Stimulated activated naive CD4-positive, alpha-beta T cell (primary cell): Measurements from ENCODE around the gene TAB2.

Source experiments
- DNase-seq, 6 experiments: peaks; one replicate each; lab custom pipeline; 2025; lab: John Stamatoyannopoulos, UW

Gene TAB2

GRCh38 chr6:149317644-149318571, at the start of gene TAB2:
Gene TAB2 (plus strand): TSS chr6:149317712. CDS start chr6:149369998, 52,286 bp downstream.
- DNase-seq, result peak; percentile 59 to 73 (median 66)

GRCh38 chr6:149268146-149268545, 49.4 kb upstream of the TAB2 start:
- DNase-seq, result no peak

- no peak for DNase-seq
Measured at GRCh38 chr6:149268768-149269167, 48.7 kb upstream of the TAB2 start.

GRCh38 chr6:149270616-149271015, 46.9 kb upstream of the TAB2 start:
- DNase-seq, result no peak

- peak in 3 of 6 experiments; percentile 7 to 35 (median 14) for DNase-seq
Measured at GRCh38 chr6:149271348-149272340, 45.9 kb upstream of the TAB2 start.

GRCh38 chr6:149273318-149273717, 44.2 kb upstream of the TAB2 start:
- DNase-seq, result no peak

GRCh38 chr6:149275621-149276020, 41.9 kb upstream of the TAB2 start:
- DNase-seq, result no peak

GRCh38 chr6:149277621-149278020, 39.9 kb upstream of the TAB2 start:
- DNase-seq, result no peak

- no peak for DNase-seq
Measured at GRCh38 chr6:149278997-149279396, 38.5 kb upstream of the TAB2 start.

GRCh38 chr6:149284904-149285303, 32.6 kb upstream of the TAB2 start:
- DNase-seq, result no peak

- no peak for DNase-seq
Measured at GRCh38 chr6:149285626-149286025, 31.9 kb upstream of the TAB2 start.

- DNase-seq, result no peak
Measured at GRCh38 chr6:149286905-149287304, 30.6 kb upstream of the TAB2 start.

- DNase-seq, result no peak
Measured at GRCh38 chr6:149289192-149289781, 28.2 kb upstream of the TAB2 start.

GRCh38 chr6:149289966-149290365, 27.5 kb upstream of the TAB2 start:
- DNase-seq, result no peak

GRCh38 chr6:149293244-149293643, 24.3 kb upstream of the TAB2 start:
- no peak for DNase-seq

- DNase-seq, result peak in 1 of 6 experiments; percentile 7
Measured at GRCh38 chr6:149300563-149300962, 16.9 kb upstream of the TAB2 start.

GRCh38 chr6:149302723-149303122, 14.8 kb upstream of the TAB2 start:
- DNase-seq, result no peak

- DNase-seq, result no peak
Measured at GRCh38 chr6:149303468-149303867, 14.0 kb upstream of the TAB2 start.

GRCh38 chr6:149305372-149305771, 12.1 kb upstream of the TAB2 start:
- no peak for DNase-seq

GRCh38 chr6:149306967-149307366, 10.5 kb upstream of the TAB2 start:
- DNase-seq, result no peak

- DNase-seq, result no peak
Measured at GRCh38 chr6:149311293-149311692, 6.2 kb upstream of the TAB2 start.

GRCh38 chr6:149311766-149312165, 5.7 kb upstream of the TAB2 start:
- no peak for DNase-seq
